Neural cell (in vitro differentiated cells): ENCODE data around the gene PCGF5. TPM values are rescaled to one million over a fixed set of nuclear protein-coding genes. Genes with fewer than 3 reads are reported as not detected.
"Not testable (repeated sequence)": the region's sequence is repeated elsewhere in the genome, so short reads cannot be mapped to it uniquely, and the experiment has no call there.

Experiments
- H2AFZ ChIP-seq: fragments of 200-600, 300-800 bp; sonication (generic), shearing (Covaris generic); 2 replicates; pipeline ENCODE4 v1.6.0; 2014; ENCODE audit warnings: low read depth, mild to moderate bottlenecking, antibody characterized with exemption, low read length, moderate library complexity
- H3F3A ChIP-seq: fragments of 200-600 bp; shearing (Covaris generic); 2 replicates; pipeline ENCODE4 v1.6.1; 2016; ENCODE audit warnings: mild to moderate bottlenecking, moderate library complexity, mixed read lengths, antibody characterized with exemption, low read length; ENCODE audit not compliant: insufficient read depth, poor library complexity, severe bottlenecking
- H3K27ac ChIP-seq: fragments of 200-600, 300-800 bp; sonication (generic), shearing (Covaris generic); 2 replicates; pipeline ENCODE4 v1.5.1; 2014; ENCODE audit warnings: mild to moderate bottlenecking, low read length, moderate library complexity
- H3K27me3 ChIP-seq: fragments of 300-800, 200-600 bp; sonication (generic), shearing (Covaris generic); 2 replicates; pipeline ENCODE4 v1.6.0; 2014; ENCODE audit warnings: mild to moderate bottlenecking, low read depth, low read length, moderate library complexity; ENCODE audit not compliant: insufficient read depth
- H3K36me3 ChIP-seq: fragments of 300-800, 200-600 bp; sonication (generic), shearing (Covaris generic); 2 replicates; pipeline ENCODE4 v1.5.1; 2014; ENCODE audit warnings: mild to moderate bottlenecking, antibody characterized with exemption, low read length, moderate library complexity; ENCODE audit not compliant: insufficient read depth
- H3K4me2 ChIP-seq: fragments of 300-800, 200-600 bp; sonication (generic), shearing (Covaris generic); 2 replicates; pipeline ENCODE4 v1.6.0; 2014; ENCODE audit warnings: mild to moderate bottlenecking, low read length
- H3K4me3 ChIP-seq: fragments of 300-800, 200-600 bp; sonication (generic), shearing (Covaris generic); 2 replicates; pipeline ENCODE4 v1.5.1; 2014; ENCODE audit warnings: mild to moderate bottlenecking, low read length, moderate library complexity
- H3K79me2 ChIP-seq: fragments of 200-600 bp; shearing (Covaris generic); replicated peaks from 2 replicates; pipeline ENCODE4 v1.6.0; 2014; ENCODE audit warnings: mild to moderate bottlenecking, low read length, moderate library complexity; ENCODE audit not compliant: insufficient read depth
- H3K9ac ChIP-seq: fragments of 300-800, 200-600 bp; sonication (generic), shearing (Covaris generic); 2 replicates; pipeline ENCODE4 v1.6.1; 2016; ENCODE audit warnings: mild to moderate bottlenecking, low read length, mixed read lengths
- H3K9me2 ChIP-seq: fragments of 200-600 bp; shearing (Covaris generic); 2 replicates; pipeline ENCODE4 v1.6.1; 2016; ENCODE audit warnings: mild to moderate bottlenecking, low read length, mixed read lengths; ENCODE audit not compliant: insufficient read depth
- H3K9me3 ChIP-seq: fragments of 200-600, 300-800 bp; sonication (generic), shearing (Covaris generic); 2 replicates; pipeline ENCODE4 v1.6.1; 2016; ENCODE audit warnings: mild to moderate bottlenecking, mixed run types, low read length, moderate library complexity, mixed read lengths
- H4K20me1 ChIP-seq: fragments of 200-600 bp; shearing (Covaris generic); 2 replicates; pipeline ENCODE4 v1.6.1; 2016; ENCODE audit warnings: mild to moderate bottlenecking, mixed run types; ENCODE audit not compliant: insufficient read depth
- EP300 ChIP-seq: fragments of 450-650 bp; conservative IDR thresholded peaks from 2 replicates; pipeline ENCODE4 v1.6.1; 2014; ENCODE audit warnings: antibody characterized with exemption, mild to moderate bottlenecking, moderate library complexity; ENCODE audit not compliant: poor library complexity, severe bottlenecking
- EZH2 ChIP-seq: fragments of 200-600, 300-800 bp; shearing (Covaris generic), sonication (generic); IDR thresholded peaks from 2 replicates; pipeline ENCODE4 v1.6.1; 2014; ENCODE audit warnings: antibody characterized with exemption, low read length, borderline replicate concordance, mild to moderate bottlenecking; ENCODE audit not compliant: insufficient read depth, poor library complexity, severe bottlenecking
- MXI1 ChIP-seq: fragments of 450-650 bp; conservative IDR thresholded peaks from 2 replicates; pipeline ENCODE4 v1.6.1; 2014; ENCODE audit warnings: antibody characterized with exemption, mild to moderate bottlenecking; ENCODE audit not compliant: poor library complexity, severe bottlenecking
- POLR2AphosphoS5 ChIP-seq: IDR thresholded peaks from 2 replicates; pipeline ENCODE4 v1.6.1; 2012
- RAD21 ChIP-seq: fragments of 450-650 bp; conservative IDR thresholded peaks from 2 replicates; pipeline ENCODE4 v1.6.1; 2014; ENCODE audit warnings: antibody characterized with exemption, mild to moderate bottlenecking, moderate library complexity
- SMC3 ChIP-seq: fragments of 450-650 bp; conservative IDR thresholded peaks from 2 replicates; pipeline ENCODE4 v1.6.1; 2014; ENCODE audit warnings: antibody characterized with exemption, mild to moderate bottlenecking, moderate library complexity; ENCODE audit not compliant: poor library complexity
- TAF1 ChIP-seq: IDR thresholded peaks from 2 replicates; pipeline ENCODE4 v1.6.1; 2012; ENCODE audit warnings: low read depth
- polyA plus RNA-seq: library from polyadenylated mRNA; depleted of rRNA; stranded (reverse); fragments of >200 nt; gene quantifications from 2 replicates; pipeline ENCODE4 v1.2.3, GENCODE V29; 2014
- TF ChIP-seq, protein P1 (sequence below): IDR thresholded peaks from 2 replicates; pipeline ENCODE4 v1.6.1; 2012; ENCODE audit warnings: borderline replicate concordance
- TF ChIP-seq, protein P2 (sequence below): fragments of 450-650 bp; IDR thresholded peaks from 2 replicates; pipeline ENCODE4 v1.5.1; 2014; ENCODE audit warnings: antibody characterized with exemption, mild to moderate bottlenecking, moderate library complexity; ENCODE audit not compliant: poor library complexity, severe bottlenecking

PCGF5 gene
- polyA plus RNA-seq, 1 donor from 2014 or later, result 5.6 TPM

DNA sequence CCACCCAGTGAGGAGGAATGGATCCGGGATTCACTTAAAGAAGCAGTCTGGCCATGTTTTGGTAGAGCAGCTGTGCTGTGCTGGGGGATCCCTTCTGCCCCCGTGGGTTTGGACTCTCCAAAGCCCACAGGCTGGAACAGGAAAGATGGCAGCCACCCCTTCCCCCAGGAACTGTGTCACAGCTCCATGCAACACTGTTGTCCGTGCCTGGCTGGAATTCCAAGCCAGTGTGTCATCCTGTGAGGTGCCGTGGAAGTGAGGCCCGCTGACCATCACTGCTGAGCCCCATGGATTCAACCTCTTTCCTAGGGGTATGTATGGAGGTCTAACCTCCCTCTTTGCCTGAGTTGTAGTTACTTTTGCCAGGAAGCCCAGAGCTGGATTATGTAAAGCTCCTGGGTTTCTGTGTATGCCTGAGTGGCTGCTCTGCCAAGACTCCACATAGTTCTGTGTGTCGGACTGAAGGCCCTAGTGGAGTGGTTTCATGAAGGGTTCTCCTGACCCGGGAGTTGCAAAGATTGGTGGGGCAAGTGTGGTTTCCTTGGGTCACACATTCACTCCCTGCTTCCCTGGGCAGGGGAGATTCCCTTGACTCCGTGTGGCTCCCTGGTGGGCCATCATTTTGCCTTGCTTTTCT lies 35.1 kb upstream of the PCGF5 start:
- H3K4me2 ChIP-seq, result no peak overlapping the region
- no peaks in the 10 kb centered on the region for H3K36me3 ChIP-seq
- no peaks in the 10 kb centered on the region for H3K9me3 ChIP-seq
- H3K79me2 ChIP-seq, result no peaks in the 10 kb centered on the region
- no peaks in the 10 kb centered on the region for H4K20me1 ChIP-seq
- H3K9ac ChIP-seq, result no peak overlapping the region
- H3K27ac ChIP-seq, result no peak overlapping the region
- TF ChIP-seq RAD21 (no peak), MXI1 (no peak), SMC3 (no peak), EZH2 (no peak), TAF1 (no peak)
- H2AFZ ChIP-seq, result no peak overlapping the region
- no peaks in the 10 kb centered on the region for H3K9me2 ChIP-seq
- H3K27me3 ChIP-seq, result no peaks in the 10 kb centered on the region
- no peaks in the 10 kb centered on the region for H3F3A ChIP-seq
- H3K4me3 ChIP-seq, result no peak overlapping the region

DNA sequence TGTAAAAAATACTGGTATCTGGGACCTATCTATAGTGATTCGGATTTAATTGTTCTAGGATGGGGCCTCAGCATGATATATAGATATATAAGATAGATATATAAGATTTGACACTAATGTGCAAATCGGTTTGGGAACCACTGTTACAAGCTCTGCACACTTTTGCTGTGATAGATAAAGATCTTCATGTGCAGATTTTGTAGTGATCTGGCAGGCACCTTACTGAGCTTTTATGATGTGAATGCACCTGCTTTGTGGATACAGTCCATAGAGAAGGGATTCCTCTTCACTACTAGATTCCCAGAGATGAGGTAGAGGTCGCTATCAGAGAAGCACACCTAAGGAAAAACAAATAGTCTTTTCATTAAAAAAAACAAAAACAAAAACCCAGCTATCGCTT lies 33.3 kb upstream of the PCGF5 start:
- H3K4me3 ChIP-seq, result no peak overlapping the region
- TF ChIP-seq EP300 (no peak), TAF1 (no peak)
- H3K27me3 ChIP-seq, result no peaks in the 10 kb centered on the region
- no peak overlapping the region for H3K9ac ChIP-seq
- H3K4me2 ChIP-seq, result no peak overlapping the region
- H4K20me1 ChIP-seq, result no peaks in the 10 kb centered on the region
- H3K36me3 ChIP-seq, result no peaks in the 10 kb centered on the region
- no peak overlapping the region for H3K27ac ChIP-seq
- H3K9me3 ChIP-seq, result no peaks in the 10 kb centered on the region
- no peaks in the 10 kb centered on the region for H3K79me2 ChIP-seq
- H3K9me2 ChIP-seq, result no peaks in the 10 kb centered on the region
- no peak overlapping the region for H2AFZ ChIP-seq
- no peaks in the 10 kb centered on the region for H3F3A ChIP-seq

DNA sequence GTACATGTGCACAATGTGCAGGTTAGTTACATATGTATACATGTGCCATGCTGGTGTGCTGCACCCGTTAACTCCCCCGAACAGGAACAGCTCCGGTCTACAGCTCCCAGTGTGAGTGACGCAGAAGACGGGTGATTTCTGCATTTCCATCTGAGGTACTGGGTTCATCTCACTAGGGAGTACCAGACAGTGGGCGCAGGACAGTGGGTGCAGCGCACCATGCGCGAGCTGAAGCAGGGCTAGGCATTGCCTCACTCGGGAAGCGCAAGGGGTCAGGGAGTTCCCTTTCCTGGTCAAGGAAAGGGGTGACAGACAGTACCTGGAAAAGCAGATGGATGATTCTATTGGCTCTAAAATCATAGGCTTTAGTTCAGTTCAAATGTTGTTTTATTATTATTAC lies 32.5 kb upstream of the PCGF5 start:
- not testable (repeated sequence) for H3K79me2 ChIP-seq, H3F3A ChIP-seq, H4K20me1 ChIP-seq, H3K4me2 ChIP-seq, H3K36me3 ChIP-seq, H2AFZ ChIP-seq, H3K27ac ChIP-seq, H3K9me3 ChIP-seq, H3K9ac ChIP-seq, H3K9me2 ChIP-seq, H3K4me3 ChIP-seq, H3K27me3 ChIP-seq

DNA sequence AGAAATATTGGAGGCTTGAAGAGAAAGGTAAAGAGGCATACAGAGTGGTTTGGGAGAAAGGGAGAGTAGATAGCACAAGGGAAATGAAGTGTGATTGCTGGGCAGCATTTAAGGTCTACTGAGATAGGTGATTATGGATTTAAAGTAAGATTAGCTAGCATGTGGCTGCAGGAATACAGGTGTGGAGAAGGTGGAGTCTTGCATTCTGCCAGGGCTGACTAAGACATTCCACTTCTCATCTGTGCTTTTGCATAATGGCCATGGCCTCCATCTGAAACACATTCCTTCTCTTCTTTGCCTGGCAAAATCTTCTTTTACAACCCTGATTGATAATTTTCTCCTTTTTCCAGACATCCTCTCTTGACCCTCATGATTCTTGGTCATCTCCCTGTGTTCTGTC lies 31.6 kb upstream of the PCGF5 start:
- Histone ChIP-seq H3K9me3 (no peaks in the 10 kb centered on the region), H3K27ac (no peak overlapping the region), H3K79me2 (no peaks in the 10 kb centered on the region), H3K27me3 (no peaks in the 10 kb centered on the region), H3K4me2 (no peak overlapping the region), H4K20me1 (no peaks in the 10 kb centered on the region), H3K4me3 (no peak overlapping the region), H3K9ac (no peak overlapping the region), H3K36me3 (no peaks in the 10 kb centered on the region), H3F3A (no peaks in the 10 kb centered on the region), H2AFZ (no peak overlapping the region), H3K9me2 (no peaks in the 10 kb centered on the region)
- TF ChIP-seq TAF1 (no peak), EP300 (no peak), MXI1 (no peak), RAD21 (no peak), SMC3 (no peak), POLR2AphosphoS5 (no peak), EZH2 (no peak)
- TF ChIP-seq, protein P1, sequence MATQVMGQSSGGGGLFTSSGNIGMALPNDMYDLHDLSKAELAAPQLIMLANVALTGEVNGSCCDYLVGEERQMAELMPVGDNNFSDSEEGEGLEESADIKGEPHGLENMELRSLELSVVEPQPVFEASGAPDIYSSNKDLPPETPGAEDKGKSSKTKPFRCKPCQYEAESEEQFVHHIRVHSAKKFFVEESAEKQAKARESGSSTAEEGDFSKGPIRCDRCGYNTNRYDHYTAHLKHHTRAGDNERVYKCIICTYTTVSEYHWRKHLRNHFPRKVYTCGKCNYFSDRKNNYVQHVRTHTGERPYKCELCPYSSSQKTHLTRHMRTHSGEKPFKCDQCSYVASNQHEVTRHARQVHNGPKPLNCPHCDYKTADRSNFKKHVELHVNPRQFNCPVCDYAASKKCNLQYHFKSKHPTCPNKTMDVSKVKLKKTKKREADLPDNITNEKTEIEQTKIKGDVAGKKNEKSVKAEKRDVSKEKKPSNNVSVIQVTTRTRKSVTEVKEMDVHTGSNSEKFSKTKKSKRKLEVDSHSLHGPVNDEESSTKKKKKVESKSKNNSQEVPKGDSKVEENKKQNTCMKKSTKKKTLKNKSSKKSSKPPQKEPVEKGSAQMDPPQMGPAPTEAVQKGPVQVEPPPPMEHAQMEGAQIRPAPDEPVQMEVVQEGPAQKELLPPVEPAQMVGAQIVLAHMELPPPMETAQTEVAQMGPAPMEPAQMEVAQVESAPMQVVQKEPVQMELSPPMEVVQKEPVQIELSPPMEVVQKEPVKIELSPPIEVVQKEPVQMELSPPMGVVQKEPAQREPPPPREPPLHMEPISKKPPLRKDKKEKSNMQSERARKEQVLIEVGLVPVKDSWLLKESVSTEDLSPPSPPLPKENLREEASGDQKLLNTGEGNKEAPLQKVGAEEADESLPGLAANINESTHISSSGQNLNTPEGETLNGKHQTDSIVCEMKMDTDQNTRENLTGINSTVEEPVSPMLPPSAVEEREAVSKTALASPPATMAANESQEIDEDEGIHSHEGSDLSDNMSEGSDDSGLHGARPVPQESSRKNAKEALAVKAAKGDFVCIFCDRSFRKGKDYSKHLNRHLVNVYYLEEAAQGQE, result no peak
- TF ChIP-seq, protein P2, sequence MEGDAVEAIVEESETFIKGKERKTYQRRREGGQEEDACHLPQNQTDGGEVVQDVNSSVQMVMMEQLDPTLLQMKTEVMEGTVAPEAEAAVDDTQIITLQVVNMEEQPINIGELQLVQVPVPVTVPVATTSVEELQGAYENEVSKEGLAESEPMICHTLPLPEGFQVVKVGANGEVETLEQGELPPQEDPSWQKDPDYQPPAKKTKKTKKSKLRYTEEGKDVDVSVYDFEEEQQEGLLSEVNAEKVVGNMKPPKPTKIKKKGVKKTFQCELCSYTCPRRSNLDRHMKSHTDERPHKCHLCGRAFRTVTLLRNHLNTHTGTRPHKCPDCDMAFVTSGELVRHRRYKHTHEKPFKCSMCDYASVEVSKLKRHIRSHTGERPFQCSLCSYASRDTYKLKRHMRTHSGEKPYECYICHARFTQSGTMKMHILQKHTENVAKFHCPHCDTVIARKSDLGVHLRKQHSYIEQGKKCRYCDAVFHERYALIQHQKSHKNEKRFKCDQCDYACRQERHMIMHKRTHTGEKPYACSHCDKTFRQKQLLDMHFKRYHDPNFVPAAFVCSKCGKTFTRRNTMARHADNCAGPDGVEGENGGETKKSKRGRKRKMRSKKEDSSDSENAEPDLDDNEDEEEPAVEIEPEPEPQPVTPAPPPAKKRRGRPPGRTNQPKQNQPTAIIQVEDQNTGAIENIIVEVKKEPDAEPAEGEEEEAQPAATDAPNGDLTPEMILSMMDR, result no peak
